Natural killer cell (primary cell): ENCODE measurements around the gene SLC34A3. TPM values are rescaled to one million over a fixed set of nuclear protein-coding genes. Genes with fewer than 3 reads are reported as not detected.

Experiments used
- ATAC-seq, 3 donors: fragments of 150-1000 bp in 2 of 3; fragments of 200-7000 bp in 1 of 3; cut with Tn5 transposase; 1 replicate in 1 of 3; 2 replicates in 2 of 3; pipeline ENCODE4 v1.10.0; 2021; ENCODE audit warnings: mild to moderate bottlenecking in 2 of 3, moderate library complexity in 2 of 3
- DNase-seq, 2 donors: peaks; one replicate each; pipeline versions ENCODE4 v3.0.0 to v3.0.0-alpha.2; 2013 to 2021; ENCODE audit warnings: mixed read lengths in 1 of 2
- H3K27ac ChIP-seq: one replicate; pipeline ENCODE4 v1.5.1; 2013; ENCODE audit warnings: mild to moderate bottlenecking, low read length
- H3K27me3 ChIP-seq: one replicate; pipeline ENCODE4 v1.6.1; 2013; ENCODE audit warnings: low read length; ENCODE audit not compliant: control insufficient read depth, insufficient read depth
- H3K36me3 ChIP-seq: one replicate; pipeline ENCODE4 v1.6.1; 2013; ENCODE audit warnings: low read length; ENCODE audit not compliant: control insufficient read depth, insufficient read depth
- H3K4me1 ChIP-seq: one replicate; pipeline ENCODE4 v1.6.1; 2013; ENCODE audit warnings: low read length; ENCODE audit not compliant: control insufficient read depth, insufficient read depth
- H3K4me3 ChIP-seq: one replicate; pipeline ENCODE4 v1.5.1; 2013; ENCODE audit warnings: low read length
- H3K9me3 ChIP-seq: one replicate; pipeline ENCODE4 v1.6.1; 2013; ENCODE audit warnings: low read length; ENCODE audit not compliant: control insufficient read depth, insufficient read depth
- H3K27ac Mint-ChIP-seq, 2 donors: one replicate each; pipeline ENCODE4 v1.8.0; 2022; ENCODE audit warnings: mild to moderate bottlenecking in 2 of 2, mixed read lengths in 2 of 2, moderate library complexity in 1 of 2
- H3K27me3 Mint-ChIP-seq, 2 donors: one replicate each; pipeline ENCODE4 v1.8.0; 2022; ENCODE audit warnings: low read depth in 2 of 2, mixed read lengths in 2 of 2
- H3K36me3 Mint-ChIP-seq: one replicate; pipeline ENCODE4 v1.8.0; 2022; ENCODE audit warnings: mixed read lengths
- H3K4me1 Mint-ChIP-seq, 2 donors: one replicate each; pipeline ENCODE4 v1.8.0; 2022; ENCODE audit warnings: mixed read lengths in 2 of 2
- H3K4me3 Mint-ChIP-seq: one replicate; pipeline ENCODE4 v1.8.0; 2022; ENCODE audit warnings: mild to moderate bottlenecking, moderate library complexity, mixed read lengths
- H3K9me3 Mint-ChIP-seq, 2 donors: one replicate each; pipeline ENCODE4 v1.8.0; 2022; ENCODE audit warnings: mixed read lengths in 2 of 2
- CTCF ChIP-seq: fragments of 200-600 bp; IDR thresholded peaks from one replicate; pipeline ENCODE4 v1.8.0; 2022; ENCODE audit warnings: antibody characterized with exemption
- WGBS: methylation state at CpG from one replicate; pipeline ENCODE4 v1.1.7; 2013; ENCODE audit warnings: missing lambda C conversion rate; ENCODE audit not compliant: insufficient coverage; 5-methylcytosine and 5-hydroxymethylcytosine counted together
- intact Hi-C: fragments of 100-400 bp; cut with micrococcal nuclease; formaldehyde crosslinking; loops from one replicate; pipeline ENCODE4 v1.14.2; 2022
- total RNA-seq, 4 donors: library from RNA; stranded (reverse); fragments of 120-200 nt in 1 of 4; gene quantifications; one replicate each; pipeline versions ENCODE4 v1.2.3 to v1.2.4, GENCODE V29; 2013 to 2022

The SLC34A3 gene
- total RNA-seq, 3 donors from 2014 or later (not counting 1 experiment from before 2014, with no cell fraction given): not detected

GRCh38 chr9:137227054-137227852 lies 3.4 kb upstream of the SLC34A3 start, which contains the start of gene RNF224:
Gene RNF224, plus strand, starts transcription at chr9:137227502. Its CDS starts 834 bp downstream, at chr9:137228336.
- H3K27ac Mint-ChIP-seq: no peak within 1 kb of the TSS
- intact Hi-C loops: loop anchor here (5.0 kb wide), 2 partner anchors 110 to 180 kb away; partner anchors contain the start of gene NPDC1
- peak; percentile 70 for TF ChIP-seq CTCF
- H3K4me3 Mint-ChIP-seq: no peak within 1 kb of the TSS
- Histone ChIP-seq H3K27ac (no peak within 1 kb of the TSS), H3K36me3 (no peaks in the 10 kb centered on the region), H3K9me3 (no peaks in the 10 kb centered on the region), H3K27me3 (peaks cover 9% of the 10 kb centered on the region), H3K4me3 (no peak within 1 kb of the TSS), H3K4me1 (peaks cover 30% of the 10 kb centered on the region)
- DNase-seq (peak; percentile 72 to 90), ATAC-seq (peak; percentile 21 to 41 (median 30))
- H3K4me1 Mint-ChIP-seq: peaks cover 5 to 11% of the 10 kb centered on the region in 2 donors
- WGBS: 48% methylated on average over 25 of the region's 25 CpGs
- no peaks in the 10 kb centered on the region for H3K9me3 Mint-ChIP-seq
- H3K27me3 Mint-ChIP-seq: peaks cover 0 to 3% of the 10 kb centered on the region in 2 donors
- no peaks in the 10 kb centered on the region for H3K36me3 Mint-ChIP-seq

- H3K4me1 ChIP-seq: peaks cover 23% of the 10 kb centered on the region
- H3K27me3 Mint-ChIP-seq: peaks cover 0 to 3% of the 10 kb centered on the region in 2 donors
- 48% methylated on average over 17 of the region's 18 CpGs for WGBS
- no peaks in the 10 kb centered on the region for H3K9me3 Mint-ChIP-seq
- no peaks in the 10 kb centered on the region for H3K9me3 ChIP-seq
- no peaks in the 10 kb centered on the region for H3K36me3 Mint-ChIP-seq
- peaks cover 5 to 8% of the 10 kb centered on the region in 2 donors for H3K4me1 Mint-ChIP-seq
- H3K27ac Mint-ChIP-seq: no peak overlapping the region
- DNase-seq: no peak
- H3K27me3 ChIP-seq: peaks cover 9% of the 10 kb centered on the region
- no peaks in the 10 kb centered on the region for H3K36me3 ChIP-seq
- intact Hi-C loops: loop anchor here (5.0 kb wide), 2 partner anchors 111 to 181 kb away; partner anchors contain the start of gene NPDC1
- no peak for TF ChIP-seq CTCF
- no peak for ATAC-seq
- no peak overlapping the region for H3K4me3 Mint-ChIP-seq
- no peak overlapping the region for H3K27ac ChIP-seq
- H3K4me3 ChIP-seq: no peak overlapping the region
These were observed 2.7 kb upstream of the SLC34A3 start for GRCh38 chr9:137227853-137228505.

GRCh38 chr9:137228506-137228967 lies 2.2 kb upstream of the SLC34A3 start:
- Histone ChIP-seq H3K27me3 (peaks cover 9% of the 10 kb centered on the region), H3K36me3 (no peaks in the 10 kb centered on the region), H3K27ac (no peak overlapping the region), H3K9me3 (no peaks in the 10 kb centered on the region), H3K4me3 (no peak overlapping the region), H3K4me1 (peaks cover 21% of the 10 kb centered on the region)
- intact Hi-C loops: loop anchor here (5.0 kb wide), 2 partner anchors 111 to 181 kb away; partner anchors contain the start of gene NPDC1
- H3K27ac Mint-ChIP-seq: no peak overlapping the region
- peaks cover 5% of the 10 kb centered on the region in 2 donors for H3K4me1 Mint-ChIP-seq
- H3K27me3 Mint-ChIP-seq: peaks cover 0 to 3% of the 10 kb centered on the region in 2 donors
- H3K9me3 Mint-ChIP-seq: no peaks in the 10 kb centered on the region
- no peak for DNase-seq
- WGBS: 74% methylated on average over 29 of the region's 29 CpGs
- ATAC-seq: no peak
- H3K4me3 Mint-ChIP-seq: no peak overlapping the region
- H3K36me3 Mint-ChIP-seq: no peaks in the 10 kb centered on the region
- TF ChIP-seq CTCF: no peak
